GM12878 (cell line): Measurements from ENCODE around the gene EML1. TPM values are rescaled to one million over a fixed set of nuclear protein-coding genes. Genes with fewer than 3 reads are reported as not detected.

Source experiments
- ATAC-seq: fragments of 200-7000 bp; cut with Tn5 transposase; 3 replicates; pipeline ENCODE4 v1.9.1; 2020; ENCODE audit warnings: mild to moderate bottlenecking, moderate library complexity
- BruUV-seq: library from RNA; stranded (reverse); fragments of 400-500 nt; replicated peaks from 2 replicates; lab custom pipeline; 2021; lab: Mats Ljungman, UMichigan
- CTCF ChIA-PET: fragments of 300-600 bp; sonication (Branson Sonifier 250); formaldehyde crosslinking; extraction: SDS; loops from one replicate; lab custom pipeline; 2021; ENCODE audit warnings: inconsistent platforms; lab: Yijun Ruan, JAX
- POLR2A ChIA-PET: fragments of 350-600 bp; formaldehyde crosslinking; extraction: SDS; loops from one replicate; lab custom pipeline; 2021; ENCODE audit warnings: inconsistent platforms; lab: Charles Lee
- RAD21 ChIA-PET: fragments of 300-600 bp; sonication (Branson Sonifier 250); formaldehyde crosslinking; loops from one replicate; lab custom pipeline; 2023; ENCODE audit warnings: antibody characterized with exemption; ENCODE audit not compliant: unreplicated experiment; lab: Charles Lee
- SMC1A ChIA-PET: fragments of 300-600 bp; sonication (Branson Sonifier 250); formaldehyde crosslinking; loops from one replicate; lab custom pipeline; 2023; ENCODE audit not compliant: unreplicated experiment, uncharacterized antibody; lab: Charles Lee
- DNase-seq: peaks from one replicate; pipeline ENCODE4 v3.0.0-alpha.2; 2011; ENCODE audit warnings: low read depth, low spot score
- FAIRE-seq: peaks from 3 replicates; lab custom pipeline; 2011; peaks lifted over from hg19 to GRCh38; lab: Jason Lieb, UNC
- H2AFZ ChIP-seq: 2 replicates; pipeline ENCODE4 v1.6.0; 2011; ENCODE audit warnings: low read depth, low read length, control low read depth; ENCODE audit not compliant: control insufficient read depth
- H3K27ac ChIP-seq: 2 replicates; pipeline ENCODE4 v1.5.1; 2011; ENCODE audit warnings: control low read depth; ENCODE audit not compliant: control insufficient read depth, insufficient read depth
- H3K27me3 ChIP-seq, 2 experiments: replicated peaks in 1 of 2; 2 replicates each; pipeline versions ENCODE4 v1.6.0 to v1.6.1; 2011; ENCODE audit warnings: low read length in 1 of 2; ENCODE audit not compliant: control insufficient read depth in 2 of 2, insufficient read depth in 2 of 2
- H3K36me3 ChIP-seq, 2 experiments: 2 replicates each; pipeline ENCODE4 v1.5.1; 2011; ENCODE audit warnings: low read length in 1 of 2; ENCODE audit not compliant: control insufficient read depth in 2 of 2, insufficient read depth in 2 of 2
- H3K4me1 ChIP-seq: 2 replicates; pipeline ENCODE4 v1.6.1; 2011; ENCODE audit warnings: mild to moderate bottlenecking, low read length, moderate library complexity, mixed read lengths; ENCODE audit not compliant: control insufficient read depth, insufficient read depth
- H3K4me2 ChIP-seq: 2 replicates; pipeline ENCODE4 v1.6.0; 2011; ENCODE audit warnings: control low read depth; ENCODE audit not compliant: control insufficient read depth, insufficient read depth
- H3K4me3 ChIP-seq: fragments of 200-600 bp; sonication (generic); 2 replicates; pipeline ENCODE4 v1.5.1; 2016
- H3K79me2 ChIP-seq: 2 replicates; pipeline ENCODE4 v1.6.0; 2011; ENCODE audit warnings: low read length; ENCODE audit not compliant: control insufficient read depth, insufficient read depth
- H3K9ac ChIP-seq: 2 replicates; pipeline ENCODE4 v1.8.0; 2011; ENCODE audit warnings: low read length, control low read depth, mixed read lengths; ENCODE audit not compliant: control insufficient read depth, insufficient read depth
- H3K9me3 ChIP-seq: replicated peaks from 3 replicates; pipeline ENCODE4 v1.5.1; 2011; ENCODE audit warnings: mild to moderate bottlenecking, low read length; ENCODE audit not compliant: control insufficient read depth, insufficient read depth
- H4K20me1 ChIP-seq: 2 replicates; pipeline ENCODE4 v1.6.0; 2011; ENCODE audit not compliant: control insufficient read depth, insufficient read depth
- BCLAF1 ChIP-seq: fragments of 450-650 bp; IDR thresholded peaks from 2 replicates; pipeline ENCODE4 v1.6.1; 2017; ENCODE audit warnings: antibody characterized with exemption, mild to moderate bottlenecking, moderate library complexity
- BMI1 ChIP-seq: fragments of 450-650 bp; IDR thresholded peaks from 2 replicates; pipeline ENCODE4 v1.6.1; 2016; ENCODE audit warnings: mild to moderate bottlenecking, moderate library complexity, borderline replicate concordance
- DPF2 ChIP-seq: fragments of 450-650 bp; IDR thresholded peaks from 2 replicates; pipeline ENCODE4 v1.6.1; 2017; ENCODE audit warnings: mild to moderate bottlenecking
- RFX5 ChIP-seq: IDR thresholded peaks from 2 replicates; pipeline ENCODE4 v1.6.1; 2011; ENCODE audit warnings: low read depth, low read length, improper control_type of control experiment
- SUZ12 ChIP-seq: fragments of 200-600 bp; sonication (generic); IDR thresholded peaks from one replicate; pipeline ENCODE4 v1.6.1; 2018; ENCODE audit warnings: antibody characterized with exemption, mild to moderate bottlenecking; ENCODE audit not compliant: unreplicated experiment
- TAF1 ChIP-seq: IDR thresholded peaks from 2 replicates; pipeline ENCODE4 v1.6.1; 2011; ENCODE audit warnings: mild to moderate bottlenecking, low read depth, low read length, borderline replicate concordance
- ZNF24 ChIP-seq: fragments of 450-650 bp; IDR thresholded peaks from 2 replicates; pipeline ENCODE4 v1.6.1; 2017; ENCODE audit warnings: antibody characterized with exemption, mild to moderate bottlenecking
- ZSCAN29 ChIP-seq: fragments of 450-650 bp; IDR thresholded peaks from 2 replicates; pipeline ENCODE4 v1.6.1; 2017; ENCODE audit warnings: mild to moderate bottlenecking, moderate library complexity
- WGBS: methylation state at CpG from one replicate; pipeline ENCODE4 v1.1.6; 2016; ENCODE audit warnings: low lambda C conversion rate; ENCODE audit not compliant: insufficient replicate concordance, insufficient coverage; ENCODE audit errors: missing lambda C conversion rate; 5-methylcytosine and 5-hydroxymethylcytosine counted together
- in situ Hi-C: fragments of 300-500 bp; cut with MboI; formaldehyde crosslinking; loops from 9 replicates; pipeline ENCODE4 v1.14.3; 2018; ENCODE audit warnings: mixed read lengths
- intact Hi-C: fragments of 100-400 bp; cut with micrococcal nuclease; formaldehyde crosslinking; loops from one replicate; pipeline ENCODE4 v1.14.2; 2022; ENCODE audit not compliant: unreplicated experiment
- polyA plus RNA-seq, 11 experiments: library from polyadenylated mRNA; depleted of rRNA in 4 of 11; unstranded in 6 of 11; stranded (reverse) in 5 of 11; fragments of >200 nt; fragmentation: Nextera tagmentation in 4 of 11; fragmentation: Illumina TruSeq in 1 of 11; extraction: Ambion mirVana in 4 of 11; extraction: Trizol in 1 of 11; gene quantifications; 1 replicate in 1 of 11; 2 replicates in 10 of 11; pipeline versions ENCODE4 v1.2.1 to v1.2.3, GENCODE V29; 2011 to 2016; ENCODE audit warnings: inconsistent platforms in 2 of 11, missing spikeins in 2 of 11, low read depth in 1 of 11
- total RNA-seq, 4 experiments: library from RNA; depleted of rRNA in 3 of 4; stranded (reverse); fragments of >200 nt in 3 of 4; fragmentation: Illumina TruSeq in 1 of 4; extraction: Trizol in 1 of 4; gene quantifications; 2 replicates each; pipeline versions ENCODE4 v1.2.1 to v1.2.3, GENCODE V29; 2013 to 2021
- TF ChIP-seq, protein P1 (sequence below): fragments of 450-650 bp; IDR thresholded peaks from 2 replicates; pipeline ENCODE4 v1.6.1; 2017; ENCODE audit warnings: mild to moderate bottlenecking, low read depth, inconsistent platforms; ENCODE audit not compliant: poor library complexity, severe bottlenecking

EML1 gene
- total and polyA plus RNA-seq, 10 of the 15 experiments (the other 5 are each of a cell fraction or from before 2014, with no cell fraction given) = 0.05 to 3.4 (median 0.11) TPM; not detected in 3

GRCh38 chr14:99909513-99910064, 116.4 kb downstream of the EML1 start:
- Histone ChIP-seq H3K79me2 (no peaks in the 10 kb centered on the region), H3K4me2 (no peak overlapping the region), H4K20me1 (no peaks in the 10 kb centered on the region), H3K27ac (no peak overlapping the region), H3K4me1 (no peaks in the 10 kb centered on the region), H3K9me3 (no peaks in the 10 kb centered on the region), H2AFZ (no peak overlapping the region), H3K9ac (no peak overlapping the region), H3K4me3 (no peak overlapping the region), H3K27me3 (peaks cover 0 to 3% of the 10 kb centered on the region in 2 experiments; a peak in 2 of 4 replicates), H3K36me3 (no peaks in the 10 kb centered on the region)
- ATAC-seq (no peak), DNase-seq (no peak), FAIRE-seq (no peak)
- ChIA-PET POLR2A (no interaction called here), CTCF (no interaction called here), RAD21 (no interaction called here), SMC1A (no interaction called here)
- TF ChIP-seq RFX5 = no peak
- no peak for TF ChIP-seq DPF2
- TF ChIP-seq, protein P1, sequence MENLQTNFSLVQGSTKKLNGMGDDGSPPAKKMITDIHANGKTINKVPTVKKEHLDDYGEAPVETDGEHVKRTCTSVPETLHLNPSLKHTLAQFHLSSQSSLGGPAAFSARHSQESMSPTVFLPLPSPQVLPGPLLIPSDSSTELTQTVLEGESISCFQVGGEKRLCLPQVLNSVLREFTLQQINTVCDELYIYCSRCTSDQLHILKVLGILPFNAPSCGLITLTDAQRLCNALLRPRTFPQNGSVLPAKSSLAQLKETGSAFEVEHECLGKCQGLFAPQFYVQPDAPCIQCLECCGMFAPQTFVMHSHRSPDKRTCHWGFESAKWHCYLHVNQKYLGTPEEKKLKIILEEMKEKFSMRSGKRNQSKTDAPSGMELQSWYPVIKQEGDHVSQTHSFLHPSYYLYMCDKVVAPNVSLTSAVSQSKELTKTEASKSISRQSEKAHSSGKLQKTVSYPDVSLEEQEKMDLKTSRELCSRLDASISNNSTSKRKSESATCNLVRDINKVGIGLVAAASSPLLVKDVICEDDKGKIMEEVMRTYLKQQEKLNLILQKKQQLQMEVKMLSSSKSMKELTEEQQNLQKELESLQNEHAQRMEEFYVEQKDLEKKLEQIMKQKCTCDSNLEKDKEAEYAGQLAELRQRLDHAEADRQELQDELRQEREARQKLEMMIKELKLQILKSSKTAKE = no peak
- no peak for TF ChIP-seq TAF1
- TF ChIP-seq BMI1 = no peak
- TF ChIP-seq BCLAF1 = no peak
- no peak for TF ChIP-seq SUZ12
- TF ChIP-seq ZSCAN29 = no peak
- no peak for TF ChIP-seq ZNF24
- WGBS = 35% methylated on average over 12 of the region's 12 CpGs
- in situ Hi-C loops (no loop called here), intact Hi-C loops (no loop called here)
- BruUV-seq = no TSS peak
